K562 (cell line): ENCODE results near the gene ZNF322.

ENCODE experiments used
- CTCF ChIP-seq, 3 experiments: IDR thresholded peaks in 2 of 3; conservative IDR thresholded peaks in 1 of 3; 2 replicates each; pipeline ENCODE4 v1.5.1; 2011 to 2012; ENCODE audit warnings: low read length in 3 of 3, mild to moderate bottlenecking in 3 of 3, control low read depth in 2 of 3, improper control_type of control experiment in 1 of 3, inconsistent platforms in 1 of 3, low read depth in 1 of 3, mixed read lengths in 1 of 3, moderate library complexity in 1 of 3; ENCODE audit not compliant: insufficient read depth in 2 of 3
- DPF2 ChIP-seq: fragments of 450-650 bp; IDR thresholded peaks from 2 replicates; pipeline ENCODE4 v1.6.1; 2016
- EP300 ChIP-seq: IDR thresholded peaks from 2 replicates; pipeline ENCODE4 v1.6.1; 2012; ENCODE audit warnings: low read length, improper control_type of control experiment
- FOXK2 ChIP-seq, 2 experiments: fragments of 450-650 bp; IDR thresholded peaks in 1 of 2; conservative IDR thresholded peaks in 1 of 2; 2 replicates each; pipeline ENCODE4 v1.6.1; 2016; ENCODE audit warnings: low read depth in 2 of 2, mild to moderate bottlenecking in 1 of 2
- GATAD2A ChIP-seq: fragments of 450-650 bp; IDR thresholded peaks from 2 replicates; pipeline ENCODE4 v1.6.1; 2017
- GMEB1 ChIP-seq: fragments of 250-450 bp; sonication (Bioruptor Pico); IDR thresholded peaks from 2 replicates; pipeline ENCODE4 v1.4.0; 2020; ENCODE audit warnings: mild to moderate bottlenecking
- KLF6 ChIP-seq: fragments of 250-450 bp; sonication (Bioruptor Pico); IDR thresholded peaks from 2 replicates; pipeline ENCODE4 v1.4.0; 2020; ENCODE audit warnings: mild to moderate bottlenecking, moderate library complexity, borderline replicate concordance
- POLR2A ChIP-seq: fragments of 450-650 bp; conservative IDR thresholded peaks from 2 replicates; pipeline ENCODE4 v1.6.1; 2016
- PRPF4 ChIP-seq: fragments of 200-400 bp; formaldehyde crosslinking; IDR thresholded peaks from one replicate; pipeline ENCODE4 v1.6.1; 2017; ENCODE audit warnings: low read length, low read depth, mild to moderate bottlenecking; ENCODE audit not compliant: insufficient read depth, poor library complexity, severe bottlenecking
- ZNF146 ChIP-seq: IDR thresholded peaks from one replicate; pipeline ENCODE4 v1.6.1; 2018; ENCODE audit warnings: missing compliant biosample characterization; ENCODE audit not compliant: unreplicated experiment
- ZNF239 ChIP-seq: fragments of 250-450 bp; sonication (Bioruptor Pico); IDR thresholded peaks from 2 replicates; pipeline ENCODE4 v1.4.0; 2020; ENCODE audit warnings: mild to moderate bottlenecking
- TF ChIP-seq, protein P1 (sequence below): sonication (generic); formaldehyde crosslinking; IDR thresholded peaks from 2 replicates; pipeline ENCODE4 v1.9.0; 2022; ENCODE audit warnings: mild to moderate bottlenecking, missing genetic modification reagents

- TF ChIP-seq ZNF239 (CRISPR knock-in tag) (no peak), KLF6 (CRISPR knock-in tag) (no peak), ZNF146 (CRISPR knock-in tag) (no peak), POLR2A (no peak), CTCF (IDR thresholded peaks at IDR 0.05 in 2 of 3, conservative IDR thresholded peaks at IDR 0.05 in 1 of 3; ENCODE audit: insufficient read depth in 2 of 3, low read depth in 1 of 3, low read length in 3 of 3) (no peak), EP300 (no peak), GMEB1 (CRISPR knock-in tag) (no peak), FOXK2 (conservative IDR thresholded peaks at IDR 0.05 in 1 of 2, IDR thresholded peaks at IDR 0.05 in 1 of 2; ENCODE audit: low read depth in 2 of 2) (no peak), DPF2 (no peak), PRPF4 (no peak), GATAD2A (no peak)
- TF ChIP-seq, protein P1, sequence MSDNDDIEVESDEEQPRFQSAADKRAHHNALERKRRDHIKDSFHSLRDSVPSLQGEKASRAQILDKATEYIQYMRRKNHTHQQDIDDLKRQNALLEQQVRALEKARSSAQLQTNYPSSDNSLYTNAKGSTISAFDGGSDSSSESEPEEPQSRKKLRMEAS (CRISPR knock-in tag) = no peak
Observed at GRCh38 chr6:26599134-26599533, 60.4 kb downstream of the ZNF322 start.
